Activated CD4-positive, alpha-beta T cell treated with anti-CD3 and anti-CD28 coated beads, Interleukin-2, amount 10 ng/mL, durations not matched to agents 7 days and 5 days (primary cell): ENCODE data around the gene SLPI. TPM values are rescaled to one million over a fixed set of nuclear protein-coding genes. Genes with fewer than 3 reads are reported as not detected.

Source experiments
- CTCF ChIA-PET: fragments of 350-600 bp; sonication (Branson Sonifier 250); formaldehyde crosslinking; loops from one replicate; lab custom pipeline; 2021; ENCODE audit warnings: antibody characterized with exemption; lab: Charles Lee
- POLR2A ChIA-PET: fragments of 350-600 bp; sonication (Branson Sonifier 250); formaldehyde crosslinking; loops from one replicate; lab custom pipeline; 2021; ENCODE audit warnings: antibody characterized with exemption; lab: Charles Lee
- DNase-seq: peaks from one replicate; pipeline ENCODE4 v3.0.0-alpha.2; 2020
- H3K27ac Mint-ChIP-seq: one replicate; pipeline ENCODE4 v1.8.0; 2021; ENCODE audit warnings: mild to moderate bottlenecking, moderate library complexity, mixed read lengths
- H3K27me3 Mint-ChIP-seq: one replicate; pipeline ENCODE4 v1.8.0; 2021; ENCODE audit warnings: mixed read lengths
- H3K36me3 Mint-ChIP-seq: one replicate; pipeline ENCODE4 v1.8.0; 2021; ENCODE audit warnings: low read depth, mixed read lengths
- H3K4me1 Mint-ChIP-seq: one replicate; pipeline ENCODE4 v1.8.0; 2021; ENCODE audit warnings: mixed read lengths
- H3K4me3 Mint-ChIP-seq: one replicate; pipeline ENCODE4 v1.8.0; 2021; ENCODE audit warnings: mild to moderate bottlenecking, moderate library complexity, mixed read lengths
- H3K9me3 Mint-ChIP-seq: one replicate; pipeline ENCODE4 v1.8.0; 2021; ENCODE audit warnings: mixed read lengths
- total RNA-seq, 2 experiments: library from RNA; stranded (reverse); gene quantifications; one replicate each; pipeline ENCODE4 v1.2.3, GENCODE V29; 2021

The SLPI gene
- under 1 TPM in 1 of 2 experiments, not detected in 1; 0.37 TPM for total RNA-seq

GRCh38 chr20:45254383-45255262, at the start of gene SLPI:
Gene SLPI, minus strand, starts transcription at chr20:45254564. Its CDS starts 21 bp downstream, at chr20:45254543.
- Mint-ChIP-seq H3K27me3 (peaks cover 32% of the 10 kb centered on the region), H3K36me3 (no peaks in the 10 kb centered on the region), H3K4me3 (no peak within 1 kb of the TSS), H3K27ac (no peak within 1 kb of the TSS), H3K9me3 (no peaks in the 10 kb centered on the region), H3K4me1 (no peaks in the 10 kb centered on the region)
- ChIA-PET CTCF (interaction anchor here (1.0 kb wide), 1 partner anchor 36 kb away, joined by 3 read pairs; no protein-coding TSS in a partner anchor), POLR2A (no interaction called here)
- DNase-seq = no peak

GRCh38 chr20:45303586-45304463, 49.5 kb upstream of the SLPI start:
- peaks cover 24% of the 10 kb centered on the region for H3K27me3 Mint-ChIP-seq
- no peak overlapping the region for H3K4me3 Mint-ChIP-seq
- no peaks in the 10 kb centered on the region for H3K9me3 Mint-ChIP-seq
- H3K27ac Mint-ChIP-seq = no peak overlapping the region
- CTCF ChIA-PET = interaction anchor here (0.9 to 6.5 kb wide), 8 partner anchors 8 to 468 kb away, joined by 3 to 73 read pairs (median 4); no protein-coding TSS in a partner anchor
- H3K36me3 Mint-ChIP-seq = no peaks in the 10 kb centered on the region
- POLR2A ChIA-PET = no interaction called here
- H3K4me1 Mint-ChIP-seq = peaks cover 20% of the 10 kb centered on the region
- DNase-seq = no peak

- no peaks in the 10 kb centered on the region for H3K9me3 Mint-ChIP-seq
- H3K4me1 Mint-ChIP-seq = peaks cover 20% of the 10 kb centered on the region
- no peaks in the 10 kb centered on the region for H3K36me3 Mint-ChIP-seq
- ChIA-PET CTCF (interaction anchor here (1.4 to 6.5 kb wide), 6 partner anchors 9 to 469 kb away, joined by 3 to 73 read pairs (median 7); partner anchors contain the start of gene SYS1), POLR2A (interaction anchor here (0.7 kb wide), 1 partner anchor 320 kb away, joined by 3 read pairs; no protein-coding TSS in a partner anchor)
- no peak overlapping the region for H3K27ac Mint-ChIP-seq
- no peak overlapping the region for H3K4me3 Mint-ChIP-seq
- H3K27me3 Mint-ChIP-seq = peaks cover 16% of the 10 kb centered on the region
- no peak for DNase-seq
Observed at GRCh38 chr20:45301824-45302271, 47.5 kb upstream of the SLPI start.

- Mint-ChIP-seq H3K9me3 (no peaks in the 10 kb centered on the region), H3K27me3 (peaks cover 16% of the 10 kb centered on the region), H3K4me3 (no peak overlapping the region), H3K36me3 (no peaks in the 10 kb centered on the region), H3K27ac (no peak overlapping the region), H3K4me1 (peaks cover 20% of the 10 kb centered on the region)
- POLR2A ChIA-PET = no interaction called here
- peak; percentile 40 for DNase-seq
- CTCF ChIA-PET = interaction anchor here (0.6 to 6.5 kb wide), 9 partner anchors 8 to 469 kb away, joined by 3 to 73 read pairs (median 6); partner anchors contain the start of gene SYS1
Observed at GRCh38 chr20:45300961-45301360, 46.6 kb upstream of the SLPI start.

- no peak overlapping the region for H3K4me3 Mint-ChIP-seq
- H3K36me3 Mint-ChIP-seq = no peaks in the 10 kb centered on the region
- no peaks in the 10 kb centered on the region for H3K9me3 Mint-ChIP-seq
- ChIA-PET CTCF (interaction anchor here (1.2 to 6.5 kb wide), 2 partner anchors 7 to 12 kb away, joined by 3 to 73 read pairs; no protein-coding TSS in a partner anchor), POLR2A (no interaction called here)
- DNase-seq = no peak
- H3K27ac Mint-ChIP-seq = no peak overlapping the region
- peaks cover 18% of the 10 kb centered on the region for H3K4me1 Mint-ChIP-seq
- H3K27me3 Mint-ChIP-seq = peaks cover 15% of the 10 kb centered on the region
Observed at GRCh38 chr20:45299786-45300185, 45.4 kb upstream of the SLPI start.

- no peaks in the 10 kb centered on the region for H3K9me3 Mint-ChIP-seq
- no peak overlapping the region for H3K27ac Mint-ChIP-seq
- CTCF ChIA-PET = interaction anchor here (0.5 kb wide), 1 partner anchor 854 kb away, joined by 3 read pairs; no protein-coding TSS in a partner anchor
- no peaks in the 10 kb centered on the region for H3K36me3 Mint-ChIP-seq
- peaks cover 19% of the 10 kb centered on the region for H3K27me3 Mint-ChIP-seq
- H3K4me3 Mint-ChIP-seq = no peak overlapping the region
- peaks cover 18% of the 10 kb centered on the region for H3K4me1 Mint-ChIP-seq
- POLR2A ChIA-PET = no interaction called here
- no peak for DNase-seq
Observed at GRCh38 chr20:45297786-45298497, 43.6 kb upstream of the SLPI start.

GRCh38 chr20:45294659-45295058, 40.3 kb upstream of the SLPI start:
- Mint-ChIP-seq H3K9me3 (no peaks in the 10 kb centered on the region), H3K4me1 (peaks cover 13% of the 10 kb centered on the region), H3K27ac (no peak overlapping the region), H3K36me3 (no peaks in the 10 kb centered on the region), H3K27me3 (peaks cover 36% of the 10 kb centered on the region), H3K4me3 (no peak overlapping the region)
- ChIA-PET CTCF (interaction anchor here (0.6 to 5.7 kb wide), 21 partner anchors 8 to 504 kb away, joined by 3 to 73 read pairs (median 5); partner anchors contain the start of genes SDC4 and SYS1), POLR2A (interaction anchor here (1.3 kb wide), 1 partner anchor 174 kb away, joined by 3 read pairs; no protein-coding TSS in a partner anchor)
- no peak for DNase-seq

- peaks cover 36% of the 10 kb centered on the region for H3K27me3 Mint-ChIP-seq
- POLR2A ChIA-PET = interaction anchor here (1.0 to 1.3 kb wide), 2 partner anchors 173 to 491 kb away, joined by 3 read pairs; no protein-coding TSS in a partner anchor
- H3K9me3 Mint-ChIP-seq = no peaks in the 10 kb centered on the region
- H3K36me3 Mint-ChIP-seq = no peaks in the 10 kb centered on the region
- peaks cover 13% of the 10 kb centered on the region for H3K4me1 Mint-ChIP-seq
- DNase-seq = no peak
- CTCF ChIA-PET = interaction anchor here (0.6 to 5.7 kb wide), 33 partner anchors 8 to 506 kb away, joined by 3 to 73 read pairs (median 4); partner anchors contain the start of genes SDC4 and SYS1
- no peak overlapping the region for H3K27ac Mint-ChIP-seq
- peak overlapping the region; percentile 62 for H3K4me3 Mint-ChIP-seq
Observed at GRCh38 chr20:45294003-45294368, 39.6 kb upstream of the SLPI start.

GRCh38 chr20:45293041-45294002, 39.0 kb upstream of the SLPI start:
- DNase-seq = peak; percentile 81
- CTCF ChIA-PET = interaction anchor here (0.6 to 5.7 kb wide), 35 partner anchors 7 to 526 kb away, joined by 3 to 73 read pairs (median 4); partner anchors contain the start of genes SDC4 and SYS1
- POLR2A ChIA-PET = interaction anchor here (1.0 to 1.3 kb wide), 2 partner anchors 172 to 492 kb away, joined by 3 read pairs; no protein-coding TSS in a partner anchor
- no peak overlapping the region for H3K27ac Mint-ChIP-seq
- peaks cover 13% of the 10 kb centered on the region for H3K4me1 Mint-ChIP-seq
- no peaks in the 10 kb centered on the region for H3K36me3 Mint-ChIP-seq
- no peaks in the 10 kb centered on the region for H3K9me3 Mint-ChIP-seq
- peak overlapping the region; percentile 62 for H3K4me3 Mint-ChIP-seq
- H3K27me3 Mint-ChIP-seq = peaks cover 36% of the 10 kb centered on the region

GRCh38 chr20:45292343-45292742, 38.0 kb upstream of the SLPI start:
- ChIA-PET POLR2A (no interaction called here), CTCF (interaction anchor here (0.6 to 5.7 kb wide), 11 partner anchors 10 to 527 kb away, joined by 3 to 73 read pairs (median 6); partner anchors contain the start of gene SYS1)
- Mint-ChIP-seq H3K27me3 (peaks cover 36% of the 10 kb centered on the region), H3K4me3 (no peak overlapping the region), H3K9me3 (no peaks in the 10 kb centered on the region), H3K36me3 (no peaks in the 10 kb centered on the region), H3K4me1 (peaks cover 13% of the 10 kb centered on the region), H3K27ac (no peak overlapping the region)
- no peak for DNase-seq
